Activated T-cell treated with anti-CD3 and anti-CD28 coated beads, Interleukin-2, amount 50 U/mL, for 1 hour (primary cell): ENCODE measurements around the gene MRPL19.
A peak's percentile ranks its signal among the peaks of the same experiment; 100 is the strongest.
"Not testable (repeated sequence)": the region's sequence is repeated elsewhere in the genome, so short reads cannot be mapped to it uniquely, and the experiment has no call there.

Experiments
- DNase-seq: peaks from one replicate; pipeline ENCODE4 v3.0.0-alpha.2; 2020

MRPL19 gene

DNA sequence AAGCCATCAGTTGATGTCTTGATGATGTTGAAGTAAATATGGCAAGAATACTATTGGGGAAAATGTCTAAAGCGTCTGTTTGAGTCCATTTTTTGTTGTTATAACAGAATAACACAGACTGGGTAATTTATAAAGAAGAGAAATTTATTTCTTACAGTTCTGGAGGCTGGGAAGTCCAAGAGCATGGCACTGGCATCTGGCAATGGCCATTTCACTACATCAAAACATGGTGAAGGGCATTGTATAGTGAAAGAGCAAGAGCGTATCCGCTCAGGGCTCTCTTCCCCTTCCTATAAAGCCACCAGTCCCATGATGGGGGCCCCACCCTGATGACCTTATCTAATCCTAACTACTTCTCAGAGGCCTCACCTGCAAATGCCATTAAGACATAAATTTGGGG lies 29.6 kb upstream of the MRPL19 start:
- no peak for DNase-seq

DNA sequence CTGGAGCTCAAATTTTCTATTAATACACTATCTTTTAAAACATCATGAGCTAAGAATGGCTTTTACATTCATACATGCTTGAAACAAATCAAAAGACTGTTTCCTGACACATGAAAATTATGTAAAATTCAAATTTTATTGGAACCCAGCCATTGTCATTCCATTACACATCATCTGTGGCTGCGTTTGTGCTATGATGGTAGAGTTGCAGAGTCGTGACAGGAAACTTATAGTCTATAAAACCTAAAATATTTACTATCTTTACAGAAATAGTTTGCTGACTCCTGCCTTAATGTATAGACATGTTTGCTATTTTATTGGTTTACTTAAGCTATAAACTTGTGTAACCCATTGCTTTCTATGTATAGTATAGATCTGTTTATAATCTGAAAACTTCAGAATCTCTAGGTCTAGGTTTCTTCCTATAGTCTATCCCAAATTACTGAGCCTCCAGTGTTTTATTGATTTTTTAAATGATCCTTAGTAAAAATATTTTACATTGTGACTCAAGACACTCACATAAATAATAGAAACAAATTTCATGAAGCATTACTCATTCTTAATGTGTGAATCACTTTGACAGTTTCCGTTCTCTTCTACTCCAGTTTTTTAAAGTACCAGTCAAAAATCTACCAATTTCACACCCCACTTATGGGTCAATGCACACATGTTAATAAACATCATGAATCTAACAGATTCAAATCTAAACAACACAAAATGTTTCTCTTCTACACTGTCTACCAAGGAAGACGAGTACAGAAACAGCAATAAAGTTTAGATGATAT lies 26.4 kb upstream of the MRPL19 start:
- DNase-seq: no peak

DNA sequence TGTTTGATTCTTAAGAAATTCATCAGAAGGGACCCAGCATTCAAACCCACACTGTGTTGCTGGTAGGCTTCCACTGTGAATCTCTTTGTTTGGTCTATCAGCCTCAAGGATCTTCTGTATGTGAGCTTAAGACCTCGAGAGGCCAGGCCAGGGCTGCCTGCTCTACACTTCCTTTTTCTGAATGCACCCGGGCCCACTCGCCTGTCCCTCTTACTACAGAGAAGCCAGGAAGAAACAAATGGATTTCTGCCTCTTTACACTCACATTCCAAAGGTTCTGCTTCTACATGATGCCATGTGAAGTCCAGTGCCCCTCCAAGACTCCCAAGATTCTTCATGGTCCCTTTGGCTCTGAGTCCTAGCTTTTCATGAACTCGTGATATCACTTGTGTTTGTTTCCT lies 25.4 kb upstream of the MRPL19 start:
- DNase-seq: no peak

DNA sequence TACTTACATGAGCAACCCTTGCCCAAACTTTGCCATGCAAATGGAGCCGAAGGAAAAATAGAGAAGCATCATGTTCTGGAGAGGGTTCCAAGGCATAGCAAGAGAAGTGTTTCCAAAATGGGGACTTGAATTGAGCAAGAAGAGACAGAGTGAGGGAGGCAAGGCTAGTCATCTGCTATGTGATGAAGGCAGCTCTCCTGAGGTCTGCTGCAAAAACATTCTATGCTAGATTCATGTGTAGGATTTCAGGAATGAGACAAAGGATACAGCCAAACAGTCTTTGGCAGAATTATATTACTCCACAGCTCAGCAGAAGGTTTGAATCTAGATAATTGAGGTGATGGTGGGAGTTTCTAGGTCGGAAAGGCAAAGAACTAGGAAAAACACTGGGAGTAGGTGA lies 24.1 kb upstream of the MRPL19 start:
- no peak for DNase-seq

DNA sequence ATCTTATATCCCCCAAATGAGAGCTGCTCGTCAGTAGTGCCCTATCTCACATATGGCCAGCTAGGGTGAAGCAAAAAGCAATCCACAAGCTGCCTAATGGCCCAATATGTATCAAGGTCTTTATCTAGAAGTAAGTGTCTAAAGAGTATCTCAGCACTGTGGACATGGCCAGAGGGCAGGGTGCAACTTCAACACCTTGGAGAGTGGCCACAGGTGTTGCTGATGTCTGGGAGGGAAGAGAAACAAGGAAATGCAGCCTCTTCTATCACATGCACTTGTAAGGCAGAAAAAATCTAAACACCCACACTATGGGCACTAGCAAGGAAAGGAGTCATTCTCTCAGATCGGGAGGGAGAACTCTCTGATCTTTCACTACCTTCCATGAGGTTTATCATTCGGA lies 23.7 kb upstream of the MRPL19 start:
- DNase-seq: no peak

DNA sequence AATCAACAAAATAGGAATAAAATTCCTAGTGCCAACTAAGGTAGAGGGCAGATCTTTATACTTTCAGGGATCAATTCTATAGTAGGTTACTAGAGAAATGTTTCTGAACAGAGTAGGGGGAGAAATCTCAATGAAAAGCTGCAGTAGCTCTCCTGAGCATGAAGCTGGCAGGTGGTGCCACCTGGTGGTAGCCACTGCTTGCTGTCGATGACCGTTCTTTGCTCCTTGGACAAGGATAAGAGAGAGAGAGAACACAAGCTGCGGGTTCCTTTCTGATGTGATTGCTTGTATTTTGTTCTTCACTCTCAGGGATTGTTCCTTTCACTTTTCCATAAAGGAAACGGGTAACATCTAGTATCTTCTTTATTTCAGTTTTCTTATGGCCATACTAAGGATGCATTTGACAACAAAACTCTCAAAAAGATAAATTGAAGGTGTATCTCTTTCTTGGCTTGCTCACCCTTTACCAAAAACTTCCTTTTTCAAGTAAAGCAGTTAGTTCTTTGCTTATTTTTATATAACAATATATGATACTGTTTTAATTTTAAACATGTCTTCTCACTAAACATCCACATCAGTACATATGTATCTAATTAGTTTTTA lies 18.6 kb upstream of the MRPL19 start:
- DNase-seq: peak; percentile 62

DNA sequence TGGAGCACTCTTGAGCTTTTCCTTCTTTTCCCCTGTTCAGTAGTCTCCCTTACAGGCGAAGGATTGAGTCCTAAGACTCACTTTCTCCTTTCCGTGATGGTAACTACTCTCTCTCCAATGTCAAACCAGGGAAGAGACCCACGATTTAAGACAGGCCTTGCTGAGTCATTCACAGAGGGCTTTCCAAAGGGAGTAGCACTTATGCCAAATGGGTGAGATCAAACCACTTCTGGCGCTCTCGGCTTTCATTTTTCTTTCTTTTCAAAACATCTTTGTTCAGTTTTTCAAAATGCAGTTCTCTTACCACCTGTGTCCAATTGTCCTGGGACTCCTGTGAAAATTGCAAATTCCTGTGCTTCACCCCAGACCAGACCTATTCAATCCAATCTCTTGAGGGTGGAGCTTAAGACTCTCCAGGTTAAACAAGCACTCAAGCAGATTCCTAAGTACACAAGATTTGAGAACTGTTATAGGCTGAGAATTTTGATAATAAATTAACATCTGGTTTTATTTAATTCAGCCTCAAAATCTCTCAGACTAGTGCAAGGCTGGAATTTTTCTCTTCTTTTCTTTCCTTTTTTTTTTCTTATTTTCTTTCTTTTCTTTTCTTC lies 14.4 kb upstream of the MRPL19 start:
- no peak for DNase-seq

DNA sequence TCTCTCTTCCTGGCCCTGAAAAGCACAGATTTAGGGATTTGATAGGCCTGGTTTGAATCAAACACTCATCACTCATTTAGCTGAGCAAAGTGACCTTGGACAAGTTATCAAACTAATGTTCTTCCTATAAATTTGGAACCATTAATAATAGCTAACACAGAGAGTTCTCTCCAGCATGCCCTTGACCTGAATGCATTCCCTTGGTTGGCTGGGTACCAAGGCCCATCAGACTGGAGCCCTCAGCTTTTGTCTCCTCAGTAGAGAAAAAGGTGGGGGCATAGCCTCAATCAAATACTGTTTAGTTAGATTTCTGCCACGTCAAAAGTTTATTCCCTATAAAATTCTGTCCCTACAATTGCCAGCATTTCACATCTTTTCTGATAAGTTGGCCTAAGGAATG lies 13.8 kb upstream of the MRPL19 start:
- DNase-seq: no peak

DNA sequence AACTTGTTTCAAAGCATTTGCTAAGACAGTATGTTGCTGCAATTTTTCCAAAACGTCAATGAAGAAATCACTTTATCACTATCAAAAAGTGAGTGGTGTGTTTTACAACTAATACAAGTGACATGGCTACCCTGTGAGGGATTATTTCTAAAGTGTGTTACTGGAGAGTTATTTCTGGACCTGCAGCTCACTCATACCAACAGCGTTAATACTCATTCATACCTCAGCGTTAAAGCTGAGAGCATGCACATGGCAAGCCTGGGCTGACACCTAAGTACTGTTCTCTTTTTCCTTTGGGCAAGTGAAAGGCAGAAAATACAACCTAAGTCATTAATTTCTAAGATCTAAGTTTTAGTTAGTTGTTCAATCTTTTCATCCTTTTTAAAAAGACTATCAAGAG lies 13.0 kb upstream of the MRPL19 start:
- DNase-seq: no peak

DNA sequence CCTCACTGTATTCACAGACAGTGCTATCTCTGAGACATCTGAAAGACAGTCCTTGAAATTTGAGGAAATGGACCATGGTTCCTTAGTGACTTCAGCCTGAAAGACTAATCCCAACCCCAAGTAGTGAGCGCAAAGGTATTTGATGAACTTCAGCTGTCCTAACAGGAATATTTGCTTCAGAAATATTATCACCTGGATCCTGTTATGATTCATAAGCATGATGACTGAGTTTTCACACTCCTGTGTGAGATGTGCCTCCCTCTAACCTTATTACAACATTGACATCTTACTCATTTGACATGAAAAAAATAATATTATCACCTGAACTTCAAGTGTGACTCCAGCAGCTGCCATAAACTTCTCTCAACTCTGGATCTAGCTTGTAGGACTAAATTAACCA lies 11.6 kb upstream of the MRPL19 start:
- DNase-seq: no peak

DNA sequence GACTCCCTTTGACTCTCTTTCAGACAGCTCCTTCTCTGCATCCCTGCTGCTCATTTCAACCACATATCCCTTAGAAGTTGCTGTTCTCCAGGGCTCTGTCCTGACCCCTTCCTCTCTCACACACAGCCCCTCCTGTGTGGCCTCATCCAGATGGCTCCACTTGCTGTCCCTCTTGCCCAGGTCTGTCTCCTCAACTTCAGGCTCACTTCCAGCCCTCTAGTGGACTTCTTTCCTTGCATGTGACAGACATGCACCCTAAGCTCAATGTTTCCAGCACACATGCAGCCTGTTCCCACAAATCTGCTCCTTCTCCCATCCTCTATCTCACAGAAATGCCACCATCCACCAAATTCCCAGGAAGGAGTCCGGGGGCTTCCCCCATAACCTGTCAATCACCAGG lies 9.0 kb upstream of the MRPL19 start:
- DNase-seq: no peak

DNA sequence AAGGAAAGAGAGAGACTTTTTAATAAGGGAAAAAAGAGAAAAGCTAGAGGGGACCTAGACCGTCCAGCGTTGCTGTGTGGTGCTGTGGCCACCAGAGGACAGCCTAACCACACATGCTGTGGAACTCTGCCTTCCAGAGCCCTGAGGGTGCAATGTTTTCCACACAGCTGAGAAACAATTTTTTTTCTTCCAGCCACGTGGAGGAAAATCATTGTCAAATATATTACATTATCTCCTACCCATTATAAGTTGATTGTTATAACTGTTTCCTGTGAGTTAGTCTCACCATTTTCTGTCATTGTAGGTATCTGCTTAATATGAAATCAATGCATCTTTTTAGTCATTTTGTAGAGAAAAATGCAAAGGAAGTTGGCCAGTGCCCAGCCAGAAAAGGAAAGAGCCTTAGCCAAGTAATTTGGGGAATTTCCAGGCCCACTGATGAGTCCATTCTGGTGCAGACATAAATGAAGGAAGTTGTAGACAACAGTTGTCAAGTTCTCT lies 5.9 kb upstream of the MRPL19 start:
- DNase-seq: peak; percentile 57

DNA sequence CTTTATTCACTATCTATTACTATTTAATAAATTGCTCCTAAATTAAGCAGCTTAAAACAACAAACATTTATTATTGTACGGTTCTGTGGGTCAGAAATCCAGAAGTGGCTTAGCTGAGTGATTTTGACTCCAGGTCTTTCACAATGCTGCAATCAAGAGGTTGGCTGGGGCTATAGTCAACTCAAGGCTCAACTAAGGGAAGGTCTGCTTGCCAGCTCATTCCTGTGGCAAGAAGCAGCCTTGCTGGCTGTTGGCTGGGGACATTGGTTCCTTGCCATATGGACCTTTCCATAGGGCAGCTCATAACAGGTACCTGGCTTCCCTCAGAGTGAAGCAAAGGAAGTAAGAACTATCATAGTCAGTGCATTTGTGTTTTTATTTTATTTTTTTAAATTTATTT lies 5.0 kb upstream of the MRPL19 start:
- no peak for DNase-seq

DNA sequence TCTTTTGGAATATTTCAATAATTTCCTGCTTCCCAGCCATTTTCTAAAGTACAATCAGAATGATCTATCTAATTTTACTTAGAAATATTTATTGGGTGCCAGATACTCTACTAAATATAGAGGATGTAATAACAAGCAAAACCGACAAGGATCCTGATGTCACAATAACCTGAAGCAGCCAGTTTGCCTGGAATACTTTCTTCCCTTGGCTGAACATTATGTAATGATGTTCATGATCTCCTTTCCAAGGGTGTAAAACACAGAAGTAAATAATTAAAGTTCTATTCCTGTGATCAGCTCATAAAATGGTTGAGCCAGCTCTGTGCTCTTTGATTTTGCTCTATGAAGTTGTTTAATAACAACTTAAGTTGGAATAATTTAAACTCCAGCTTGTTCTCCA lies 2.6 kb upstream of the MRPL19 start:
- DNase-seq: no peak

DNA sequence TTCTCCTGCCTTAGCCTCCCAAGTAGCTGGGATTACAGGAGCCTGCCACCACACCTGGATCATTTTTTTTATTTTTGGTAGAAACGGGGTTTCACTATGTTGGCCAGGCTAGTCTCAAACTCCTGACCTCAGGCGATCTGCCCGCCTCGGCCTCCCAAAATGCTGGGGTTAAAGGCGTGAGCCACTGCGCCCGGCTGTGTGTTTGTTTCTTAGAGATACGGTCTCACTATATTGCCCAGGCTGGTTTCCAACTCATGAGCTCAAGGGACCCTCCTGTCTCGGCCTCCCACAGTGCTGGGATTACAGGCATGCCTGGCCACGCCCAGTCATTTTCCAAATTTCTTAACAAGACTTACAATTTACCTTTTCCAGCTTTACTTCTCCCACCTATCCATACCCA lies 940 bp upstream of the MRPL19 start:
- DNase-seq: no peak

DNA sequence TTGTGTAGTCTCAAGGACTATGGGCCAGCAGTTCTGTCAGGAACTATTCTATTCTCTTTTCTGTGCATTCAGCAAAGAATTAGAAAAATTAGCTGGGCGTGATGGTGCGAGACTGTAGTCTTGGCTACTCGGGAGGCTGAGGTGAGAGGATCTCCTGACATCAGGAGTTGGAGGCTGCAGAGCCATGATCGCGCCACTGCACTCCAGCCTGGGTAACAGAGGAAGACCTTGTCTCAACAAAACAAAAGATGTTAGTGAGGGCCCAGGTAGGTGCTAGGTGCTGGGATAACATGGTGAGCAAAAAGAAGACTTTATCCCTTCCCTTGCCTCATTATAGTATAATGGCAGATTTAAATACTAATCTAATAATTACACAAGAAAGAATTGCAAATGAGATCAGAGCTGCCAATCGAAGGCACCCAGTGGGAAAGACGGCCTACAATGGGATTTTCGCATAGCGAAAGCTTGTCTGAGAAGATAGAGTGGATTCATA lies 447 bp upstream of the MRPL19 start:
- DNase-seq: no peak

DNA sequence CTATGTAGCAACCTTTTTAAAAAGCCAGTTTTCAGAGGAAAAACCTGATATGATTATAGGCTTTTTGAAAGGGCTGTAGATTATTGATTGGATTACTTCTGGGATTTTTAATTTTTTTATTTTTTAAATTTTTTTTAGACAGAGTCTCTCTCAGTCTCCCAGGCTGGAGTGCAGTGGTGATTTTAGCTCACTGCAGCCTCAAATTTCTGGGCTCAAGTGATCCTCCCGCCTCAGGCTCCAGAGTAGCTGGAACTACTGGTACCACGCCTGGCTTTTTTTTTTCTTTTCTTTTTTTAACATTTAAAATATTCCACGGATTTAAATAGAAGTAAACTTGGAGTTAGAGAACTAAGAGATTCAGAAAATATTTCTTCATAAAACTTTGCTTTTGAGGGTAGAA lies 1.2 kb downstream of the MRPL19 start:
- no peak for DNase-seq

DNA sequence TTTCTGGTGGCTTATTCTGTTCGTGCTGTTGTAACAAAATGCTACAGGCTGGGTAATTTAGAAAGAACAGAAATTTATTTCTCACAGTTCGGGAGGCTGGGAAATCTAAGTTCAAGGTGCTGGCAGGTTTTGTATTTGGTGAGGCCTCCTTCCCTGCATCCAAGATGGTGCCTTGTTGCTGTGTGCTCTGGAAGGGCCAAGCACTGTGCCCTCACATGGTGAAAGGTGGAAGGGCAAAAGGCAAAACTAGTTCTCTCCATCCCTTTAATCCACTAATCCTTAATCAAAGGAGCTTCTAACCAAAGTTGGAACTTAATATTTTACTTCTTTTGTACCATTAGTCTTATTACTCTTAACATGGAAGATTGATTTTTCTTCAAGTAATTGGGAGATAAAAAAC lies 7.4 kb downstream of the MRPL19 start:
- no peak for DNase-seq

DNA sequence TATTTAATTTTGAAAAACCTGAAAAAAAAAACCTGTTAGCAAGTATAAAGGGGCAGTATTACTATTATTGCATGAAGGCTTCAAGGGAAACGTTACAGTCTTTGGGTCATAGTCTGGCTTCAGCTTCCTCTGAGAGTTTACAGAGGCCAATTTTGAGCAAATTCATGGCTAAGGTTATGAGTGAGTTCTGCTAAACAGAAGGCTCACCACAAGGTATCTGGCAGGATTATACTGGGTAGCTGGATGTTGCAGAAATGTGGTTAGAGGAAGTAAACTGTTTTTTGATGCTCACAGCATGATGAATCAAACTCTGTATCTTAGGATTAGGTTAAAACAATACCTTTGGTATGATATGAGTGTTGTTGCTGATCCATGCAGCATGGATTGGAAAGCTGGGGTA lies 9.3 kb downstream of the MRPL19 start:
- no peak for DNase-seq

DNA sequence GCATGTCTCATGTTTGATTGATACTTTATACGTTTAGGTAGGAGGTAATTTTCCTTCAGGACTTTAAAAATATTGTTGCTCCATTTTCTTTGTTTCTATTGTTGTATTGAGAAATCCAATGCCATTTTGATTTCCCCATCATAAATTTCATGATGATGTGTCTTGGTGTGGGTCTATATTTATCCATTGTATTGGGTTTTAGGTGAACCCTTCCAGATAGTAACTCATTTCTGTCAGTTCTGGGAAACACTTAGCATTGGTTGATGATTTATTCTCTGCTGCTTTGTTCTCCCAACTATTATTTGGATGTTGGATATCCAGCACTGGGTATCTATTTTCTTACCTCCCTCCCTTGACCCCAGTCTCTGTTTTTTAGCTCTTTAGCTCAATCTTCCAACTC lies 10.0 kb downstream of the MRPL19 start:
- DNase-seq: no peak

DNA sequence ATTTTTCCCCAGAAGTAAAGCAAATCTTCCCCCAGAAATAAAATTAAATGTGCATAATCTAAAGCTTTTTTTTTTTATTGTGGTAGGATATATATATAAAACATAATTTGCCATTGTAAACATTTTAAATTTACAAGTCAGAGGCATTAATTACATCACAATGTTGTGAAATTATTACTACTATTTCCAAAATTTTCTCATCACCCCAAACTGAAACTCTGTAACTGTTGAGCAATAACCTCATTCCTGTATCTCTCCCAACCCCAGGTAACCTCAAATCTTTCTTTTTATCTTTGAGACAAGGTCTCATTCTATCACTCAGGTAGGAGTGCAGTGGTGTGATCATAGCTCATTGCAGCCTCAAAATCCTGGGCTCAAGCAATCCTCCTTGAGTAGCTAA lies 11.2 kb downstream of the MRPL19 start:
- DNase-seq: no peak

DNA sequence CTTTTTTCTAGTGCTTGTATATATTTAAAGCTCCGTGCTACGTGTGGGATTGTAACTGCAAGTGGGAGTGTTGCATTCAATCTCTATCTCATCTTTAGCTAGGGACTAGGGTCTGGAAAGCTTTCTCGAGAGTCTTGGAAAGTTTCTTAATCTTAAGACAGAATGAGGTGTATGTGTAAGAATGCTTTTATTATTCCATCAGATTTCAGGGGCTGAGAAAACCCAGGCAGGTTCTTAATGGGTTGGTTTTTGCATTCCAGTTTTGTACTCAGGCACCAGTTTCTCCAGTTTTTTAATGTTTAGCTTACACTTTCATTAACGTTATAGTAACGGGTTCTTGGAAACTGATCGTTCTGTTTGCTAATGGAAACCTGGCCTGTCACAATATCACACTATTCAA lies 20.3 kb downstream of the MRPL19 start:
- DNase-seq: no peak

DNA sequence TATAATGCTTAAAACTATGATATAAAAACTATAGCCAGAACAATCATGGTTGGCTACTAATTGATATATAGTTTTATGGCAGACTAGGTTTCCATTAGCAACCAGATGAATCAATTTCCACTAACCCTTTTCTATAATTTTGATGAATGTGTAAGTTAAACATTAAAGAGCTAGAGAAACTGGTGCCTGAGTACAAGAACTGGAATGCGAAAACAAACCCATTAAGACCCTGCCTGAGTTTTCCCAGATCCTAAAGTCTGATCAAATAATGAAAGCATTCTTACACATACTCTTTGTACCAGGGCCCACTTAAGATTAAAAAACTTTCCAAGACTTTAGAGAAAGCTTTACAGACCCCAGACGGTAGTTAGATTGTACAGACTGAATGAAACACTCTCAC lies 21.3 kb downstream of the MRPL19 start:
- DNase-seq: no peak

DNA sequence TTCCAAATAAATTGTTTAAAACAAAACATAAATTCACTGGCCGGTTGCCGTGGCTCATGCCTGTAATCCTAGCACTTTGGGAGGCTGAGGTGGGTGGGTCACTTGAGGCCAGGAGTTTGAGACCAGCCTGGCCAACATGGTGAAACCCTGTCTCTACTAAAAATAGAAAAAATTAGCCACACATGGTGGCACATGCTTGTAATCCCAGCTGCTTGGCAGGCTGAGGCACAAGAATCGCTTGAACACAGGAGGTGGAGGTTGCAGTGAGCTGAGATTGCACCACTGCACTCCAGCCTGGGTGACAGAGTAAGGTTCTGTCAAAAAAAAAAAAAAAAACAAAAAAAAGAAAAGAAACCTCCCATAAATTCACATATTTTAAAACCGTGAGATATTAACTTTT lies 28.8 kb downstream of the MRPL19 start:
- not testable (repeated sequence) for DNase-seq
